Nasal cavity respiratory epithelium epithelial cell of viscerocranial mucosa (primary cell): ENCODE measurements around the gene SENP7. TPM values are rescaled to one million over a fixed set of nuclear protein-coding genes. Genes with fewer than 3 reads are reported as not detected.

Source experiments
- total RNA-seq: library from RNA; depleted of rRNA; stranded (reverse); fragments of >200 nt; gene quantifications from 2 replicates; pipeline ENCODE4 v1.2.3, GENCODE V29; 2014

The SENP7 gene
- 10.9 TPM in 2 replicates for total RNA-seq

GRCh38 chr3:101512646-101513418, at the start of gene SENP7:
SENP7 (minus strand) TSS chr3:101513212; CDS start chr3:101513130, 82 bp downstream.

GRCh38 chr3:101561630-101562328, 48.8 kb upstream of the SENP7 start, which contains the start of gene TRMT10C:
TRMT10C (plus strand) TSS chr3:101561868; CDS start chr3:101564782, 2,914 bp downstream.

GRCh38 chr3:101320475-101320874, 192.5 kb downstream of the SENP7 start, which contains the start of gene IMPG2:
IMPG2 (minus strand) TSS chr3:101320575; CDS start chr3:101320372, 203 bp downstream.

Other genes with a start within 250 kb of the SENP7 start
- under 0.01 and 0.14 TPM in 2 replicates for gene IMPG2, start 192.6 kb downstream of the SENP7 start, total RNA-seq
- gene TRMT10C, start 48.7 kb upstream of the SENP7 start, total RNA-seq = 39.3 and 41.7 TPM in 2 replicates
- gene PCNP, start 61.0 kb upstream of the SENP7 start, total RNA-seq = 140 and 163 TPM in 2 replicates
- 43.2 and 44.4 TPM in 2 replicates for gene ZBTB11, start 163.9 kb upstream of the SENP7 start, total RNA-seq
- 962 and 2,625 TPM in 2 replicates for gene RPL24, start 173.5 kb upstream of the SENP7 start, total RNA-seq
- 14.9 and 19.1 TPM in 2 replicates for gene CEP97, start 211.4 kb upstream of the SENP7 start, total RNA-seq